MV-4-11 (cell line): ENCODE results near the gene SIX3.

ENCODE experiments used
- DNase-seq: peaks from one replicate; lab custom pipeline; 2025; lab: John Stamatoyannopoulos, UW

Gene SIX3

DNA sequence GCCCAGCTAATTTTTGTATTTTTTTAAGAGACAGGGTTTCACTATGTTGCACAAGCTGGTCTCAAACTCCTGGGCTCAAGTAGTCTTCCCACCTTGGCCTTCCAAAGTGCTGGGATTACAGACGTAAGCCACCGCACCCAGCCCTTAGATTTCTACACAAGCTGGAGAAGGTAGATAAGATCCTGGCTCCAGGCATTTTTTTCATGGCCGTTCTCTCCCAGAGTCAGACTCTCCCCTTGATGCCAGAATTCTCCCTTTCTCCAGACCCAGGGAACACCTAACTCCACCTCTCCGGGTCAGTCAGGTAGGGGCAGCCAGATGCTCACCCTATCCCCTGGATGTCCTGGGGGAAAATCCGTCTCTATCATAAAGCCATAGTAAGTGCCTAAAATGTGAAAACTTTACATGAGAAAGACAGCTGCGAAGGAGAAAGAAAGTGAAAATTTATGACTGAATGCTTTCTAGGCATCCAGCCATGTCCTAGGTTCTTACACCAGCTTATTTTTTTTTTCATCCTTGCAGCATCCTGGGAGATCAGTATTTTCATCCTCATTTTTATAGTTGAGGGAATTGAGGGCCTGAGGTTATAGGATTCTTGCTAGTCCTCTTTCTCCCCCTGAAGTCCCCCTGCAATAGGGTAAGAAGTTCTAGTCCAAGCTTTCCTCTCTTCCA, 16.3 kb downstream of the SIX3 start:
- DNase-seq, result no peak

GRCh38 chr2:44959855-44960254, 18.4 kb downstream of the SIX3 start:
- no peak for DNase-seq

- no peak for DNase-seq
Observed at GRCh38 chr2:44960871-44961270, 19.4 kb downstream of the SIX3 start.

DNA sequence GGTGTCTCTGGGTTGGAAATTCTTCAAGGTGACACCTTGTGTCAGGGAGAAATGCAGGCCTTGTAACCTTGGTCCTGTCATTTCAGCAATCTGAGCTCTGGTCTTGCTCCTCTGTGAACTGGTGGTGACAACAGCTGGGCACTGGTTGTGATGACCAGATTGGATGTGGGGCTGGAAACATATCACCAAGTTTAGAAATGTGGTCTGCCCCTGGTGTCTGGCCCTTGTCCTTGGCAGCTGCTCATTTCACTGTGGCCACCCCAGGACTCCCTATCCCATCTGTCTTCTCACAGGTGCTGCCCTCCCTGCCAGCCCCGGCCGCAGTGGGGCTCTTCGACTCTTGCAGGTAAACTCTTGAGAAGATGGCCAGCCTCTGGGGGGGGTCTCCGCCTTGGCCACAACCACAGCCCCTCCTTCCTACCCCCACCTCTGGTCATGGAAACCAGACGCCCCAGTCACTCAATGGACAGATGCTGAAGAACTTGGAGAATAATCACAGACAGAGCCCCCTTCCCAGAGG, 20.7 kb downstream of the SIX3 start:
- DNase-seq, result no peak

DNA sequence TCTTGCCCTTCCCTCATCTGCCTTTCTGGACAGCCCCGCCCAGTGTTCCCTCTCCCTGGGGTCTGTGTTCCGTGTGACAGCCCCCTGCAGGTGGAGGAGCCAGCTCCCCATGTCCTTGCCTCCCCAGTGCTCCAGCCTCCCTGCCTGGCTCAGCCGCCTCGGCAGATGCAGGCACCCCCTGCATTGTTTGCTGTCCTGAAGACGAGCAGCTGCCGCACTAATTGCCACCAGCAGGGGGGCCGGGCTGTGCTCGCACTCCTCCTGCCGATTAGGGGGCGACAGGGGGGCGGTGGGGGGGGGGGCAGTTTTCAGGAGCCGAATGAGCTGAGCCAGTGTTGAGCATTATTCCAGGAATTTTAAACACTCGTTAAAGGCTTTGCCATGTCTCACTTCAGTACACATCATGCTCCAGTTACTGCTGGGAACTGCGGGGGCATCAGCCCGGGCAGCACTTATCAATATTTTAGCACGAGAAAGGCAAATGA, 23.3 kb downstream of the SIX3 start:
- no peak for DNase-seq

GRCh38 chr2:44965684-44966083, 24.2 kb downstream of the SIX3 start:
- peak; percentile 62 for DNase-seq

- no peak for DNase-seq
Observed at GRCh38 chr2:44967056-44967455, 25.6 kb downstream of the SIX3 start.

- DNase-seq, result no peak
Observed at GRCh38 chr2:44967727-44968432, 26.4 kb downstream of the SIX3 start.

DNA sequence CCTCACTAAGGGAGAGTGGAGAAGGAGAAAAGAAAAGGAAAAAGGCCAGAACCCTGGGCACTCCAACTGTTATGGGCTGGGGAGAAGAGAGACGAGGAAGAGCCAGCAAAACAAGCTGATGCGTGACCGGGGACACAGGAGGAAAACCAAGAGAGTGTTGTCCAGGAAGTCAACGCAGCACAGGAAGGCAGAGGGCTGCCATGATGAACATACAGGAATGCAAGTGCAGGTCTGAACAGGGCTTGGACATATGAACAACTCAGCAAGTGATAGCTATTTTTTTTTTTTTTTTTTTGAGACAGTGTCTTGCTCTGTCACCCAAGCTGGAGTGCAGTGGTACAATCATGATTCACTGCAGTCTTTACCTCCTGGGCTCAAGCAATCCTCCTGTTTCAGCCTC, 28.4 kb downstream of the SIX3 start:
- no peak for DNase-seq

GRCh38 chr2:44970846-44971450, 29.4 kb downstream of the SIX3 start:
- no peak for DNase-seq

DNA sequence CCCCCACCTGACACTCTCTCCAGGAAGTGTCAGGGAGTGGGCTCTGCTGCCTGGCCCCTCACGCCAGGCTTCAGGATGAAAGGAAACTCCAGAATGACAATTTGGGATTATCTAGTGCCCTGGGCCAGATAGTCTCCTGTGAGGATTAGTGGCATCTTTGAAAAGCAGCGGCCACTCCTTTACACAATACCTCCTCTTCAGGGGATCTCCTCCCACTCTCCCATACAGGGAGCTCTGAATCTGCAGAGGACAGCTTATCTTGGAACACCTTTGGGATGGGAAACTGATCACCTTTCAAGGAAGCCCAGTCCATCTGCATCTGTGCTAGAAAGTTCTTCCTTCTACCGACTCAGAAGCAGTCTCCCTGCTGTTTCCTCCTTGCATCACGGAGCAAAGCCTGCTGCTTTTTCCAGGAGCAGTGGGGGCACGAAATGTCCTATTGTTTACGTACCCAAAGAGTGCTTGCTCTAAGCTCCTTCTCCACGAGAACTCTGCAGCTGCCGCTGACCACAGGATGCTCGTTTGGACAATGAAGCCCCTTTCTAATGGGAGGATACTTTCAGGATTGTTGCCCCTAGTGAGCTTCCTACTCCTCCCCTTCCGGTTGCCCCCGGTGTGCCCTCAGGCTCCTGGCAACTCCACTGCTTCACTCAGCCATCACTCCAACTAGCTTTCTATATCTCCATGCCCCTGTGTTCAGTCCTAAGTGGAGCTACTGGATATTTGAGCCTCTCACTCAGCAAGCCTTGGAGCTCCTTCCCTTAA, 31.5 kb downstream of the SIX3 start:
- DNase-seq, result no peak

DNA sequence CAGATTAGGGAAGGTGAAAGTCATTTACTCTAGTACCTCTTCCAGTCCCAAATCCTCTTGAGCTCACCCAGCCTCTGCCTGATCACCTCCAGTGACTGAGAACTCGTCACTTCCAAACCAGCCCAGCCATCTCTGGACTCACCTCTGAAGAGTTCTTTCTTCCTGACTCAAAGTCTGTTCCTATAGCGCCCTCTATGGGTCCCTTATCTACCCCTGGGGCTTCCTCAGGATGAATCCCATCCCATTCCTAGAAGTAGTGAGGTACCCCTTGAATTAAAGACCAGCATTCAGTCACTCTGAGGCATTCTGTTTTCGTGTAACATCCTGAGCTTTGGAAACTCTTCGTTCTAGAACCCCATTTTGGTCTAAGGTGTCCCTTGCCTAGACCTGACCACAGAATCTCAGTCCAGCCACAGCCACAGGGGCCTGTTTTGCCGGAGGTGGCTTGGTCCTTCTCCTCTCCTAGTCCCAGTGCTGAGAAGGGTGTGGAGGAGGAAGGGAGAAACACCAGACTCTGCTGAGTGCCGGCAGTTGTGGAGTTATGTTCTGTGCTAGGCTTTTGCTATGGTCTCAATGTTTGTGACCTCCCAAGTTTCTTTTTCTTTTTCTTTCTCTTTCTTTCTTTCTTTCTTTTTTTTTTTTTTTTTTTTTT, 32.7 kb downstream of the SIX3 start:
- DNase-seq, result peak; percentile 28

GRCh38 chr2:44975571-44976450, 34.3 kb downstream of the SIX3 start:
- no peak for DNase-seq

- DNase-seq, result no peak
Observed at GRCh38 chr2:44979581-44979980, 38.1 kb downstream of the SIX3 start.

DNA sequence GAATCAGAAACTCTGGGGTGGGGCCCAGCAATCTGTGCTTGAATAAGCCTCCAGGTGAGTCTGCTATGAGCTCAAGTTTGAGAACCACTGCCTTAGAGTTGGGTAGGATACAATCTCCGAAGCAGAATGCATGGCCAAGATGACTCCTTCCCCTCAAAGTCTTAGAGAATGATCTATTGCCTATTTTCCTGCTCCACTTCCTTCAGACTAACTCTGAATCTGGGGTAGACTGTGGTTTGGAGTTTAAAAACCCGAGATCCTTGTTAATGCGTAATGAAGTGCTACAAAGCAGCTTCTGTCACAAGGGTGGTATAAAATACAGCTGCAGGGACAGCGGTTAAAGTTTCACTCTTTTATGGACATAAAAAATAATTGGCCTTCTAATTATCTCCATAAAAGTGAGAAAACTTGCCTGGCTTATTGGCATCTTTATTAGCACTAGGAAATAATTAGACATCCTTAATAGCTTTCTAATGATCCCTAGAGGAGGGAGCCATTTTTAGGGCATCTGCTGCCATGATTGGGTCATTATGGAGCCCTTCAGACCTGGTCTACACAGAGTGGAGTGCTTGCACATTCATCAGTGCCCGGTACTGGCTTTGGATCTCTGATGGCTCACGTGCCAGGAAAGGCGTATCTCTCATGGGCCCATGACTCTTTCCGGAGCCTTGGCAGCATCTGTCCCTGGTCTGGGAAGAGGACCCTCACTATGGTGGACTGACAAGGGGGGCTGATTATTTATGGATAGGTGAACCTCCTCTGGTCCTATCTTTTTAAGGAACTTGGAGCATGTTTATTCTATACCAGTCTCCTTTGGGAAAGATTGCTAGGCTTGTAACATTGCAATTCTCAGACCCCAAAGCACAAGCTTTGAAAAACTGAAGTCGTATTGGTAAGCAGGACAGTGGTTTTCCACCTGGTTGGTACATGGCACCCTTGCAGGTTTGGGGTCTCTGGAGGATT, 39.5 kb downstream of the SIX3 start:
- no peak for DNase-seq

- DNase-seq, result peak; percentile 30
Observed at GRCh38 chr2:44981714-44982108, 40.2 kb downstream of the SIX3 start.

- DNase-seq, result no peak
Observed at GRCh38 chr2:44983836-44984604, 42.5 kb downstream of the SIX3 start.

DNA sequence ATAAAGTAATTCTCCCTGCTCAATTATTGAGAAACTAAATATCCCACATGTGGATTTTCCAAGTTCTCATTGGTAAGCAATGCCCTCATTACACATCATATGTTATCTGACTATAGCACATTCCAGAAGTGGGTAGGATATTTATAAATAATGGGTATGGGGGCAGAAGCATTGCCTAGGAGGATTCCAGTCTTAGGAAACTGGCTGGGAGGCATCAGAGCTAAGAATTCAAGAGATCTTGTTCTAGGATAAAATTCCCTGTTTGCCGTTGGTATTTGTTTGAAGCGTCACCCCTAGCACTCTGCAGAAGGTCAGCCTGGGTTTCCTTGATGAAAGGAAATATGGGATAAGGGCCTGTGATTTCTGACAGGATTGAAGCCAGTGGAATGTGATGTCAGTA, 47.7 kb downstream of the SIX3 start:
- no peak for DNase-seq

DNA sequence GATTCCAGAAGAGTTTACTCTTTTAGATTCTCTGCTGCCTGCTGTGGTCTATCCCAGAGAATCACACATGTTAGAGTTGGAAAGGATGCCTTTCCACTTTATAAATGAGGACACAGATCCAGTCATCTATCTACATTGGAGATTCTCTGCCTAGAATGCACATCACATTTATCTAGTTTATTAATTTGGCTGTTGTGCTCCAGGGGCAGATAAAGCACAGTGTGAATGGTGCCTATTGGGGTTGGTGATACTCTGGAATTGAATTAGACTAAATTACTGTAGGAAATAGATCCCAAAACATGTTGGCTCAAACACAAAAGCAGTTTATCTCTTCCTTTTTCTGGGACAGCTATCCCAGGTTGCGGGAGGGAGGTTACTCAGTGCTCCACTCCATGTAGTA, 52.9 kb downstream of the SIX3 start:
- no peak for DNase-seq
